Measurements from ENCODE around the gene EPHA10.
A peak's percentile ranks its signal among the peaks of the same experiment; 100 is the strongest.
"Not testable (repeated sequence)": the region's sequence is repeated elsewhere in the genome, so short reads cannot be mapped to it uniquely, and the experiment has no call there.

The EPHA10 gene

DNA sequence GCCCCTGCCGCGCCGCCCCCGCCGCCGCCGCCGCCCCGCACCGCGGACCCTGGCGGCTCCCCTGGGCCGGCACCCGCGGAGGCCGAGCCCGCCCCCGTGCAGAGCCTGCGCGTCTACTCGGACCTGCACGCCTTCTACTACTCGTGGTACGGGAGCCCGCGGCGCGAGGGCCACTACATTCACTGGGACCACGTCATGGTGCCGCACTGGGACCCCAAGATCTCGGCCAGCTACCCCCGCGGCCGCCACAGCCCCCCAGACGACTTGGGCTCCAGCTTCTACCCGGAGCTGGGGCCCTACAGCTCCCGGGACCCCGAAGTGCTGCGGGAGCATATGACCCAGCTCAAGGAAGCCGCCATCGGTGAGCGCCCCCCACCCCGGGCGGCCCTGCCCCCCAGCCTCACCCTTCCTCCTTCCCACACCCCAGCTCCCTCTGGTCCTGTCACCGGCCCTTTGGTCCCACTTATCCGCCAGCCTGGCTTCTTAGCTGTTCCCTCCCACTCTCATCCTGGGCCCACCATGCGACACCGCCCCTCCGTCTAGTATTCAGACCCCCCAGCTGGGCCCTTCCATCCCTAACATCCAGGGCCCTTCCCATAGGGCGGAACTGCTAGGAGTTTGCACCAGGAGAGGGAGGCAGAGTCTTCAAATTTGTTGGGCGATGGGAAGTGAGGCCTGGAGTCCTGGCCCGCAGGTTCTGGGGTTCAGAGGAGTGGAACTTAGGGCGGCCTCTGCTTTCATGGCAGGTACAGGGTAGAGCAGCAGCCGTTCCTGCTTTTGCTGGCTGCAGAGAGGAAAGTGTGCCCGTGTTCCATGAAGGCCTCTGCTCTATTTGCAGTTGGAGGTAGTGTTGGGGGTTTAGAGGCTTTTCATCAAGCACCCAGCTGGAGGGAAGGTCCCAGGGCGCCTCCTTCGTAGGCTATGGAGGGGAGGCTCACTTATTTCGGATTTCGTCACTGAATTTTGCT, 29.7 kb upstream of the EPHA10 start:
- no peak for DNase-seq (ENCODE audit: low read depth)
- TF ChIP-seq, protein P1, sequence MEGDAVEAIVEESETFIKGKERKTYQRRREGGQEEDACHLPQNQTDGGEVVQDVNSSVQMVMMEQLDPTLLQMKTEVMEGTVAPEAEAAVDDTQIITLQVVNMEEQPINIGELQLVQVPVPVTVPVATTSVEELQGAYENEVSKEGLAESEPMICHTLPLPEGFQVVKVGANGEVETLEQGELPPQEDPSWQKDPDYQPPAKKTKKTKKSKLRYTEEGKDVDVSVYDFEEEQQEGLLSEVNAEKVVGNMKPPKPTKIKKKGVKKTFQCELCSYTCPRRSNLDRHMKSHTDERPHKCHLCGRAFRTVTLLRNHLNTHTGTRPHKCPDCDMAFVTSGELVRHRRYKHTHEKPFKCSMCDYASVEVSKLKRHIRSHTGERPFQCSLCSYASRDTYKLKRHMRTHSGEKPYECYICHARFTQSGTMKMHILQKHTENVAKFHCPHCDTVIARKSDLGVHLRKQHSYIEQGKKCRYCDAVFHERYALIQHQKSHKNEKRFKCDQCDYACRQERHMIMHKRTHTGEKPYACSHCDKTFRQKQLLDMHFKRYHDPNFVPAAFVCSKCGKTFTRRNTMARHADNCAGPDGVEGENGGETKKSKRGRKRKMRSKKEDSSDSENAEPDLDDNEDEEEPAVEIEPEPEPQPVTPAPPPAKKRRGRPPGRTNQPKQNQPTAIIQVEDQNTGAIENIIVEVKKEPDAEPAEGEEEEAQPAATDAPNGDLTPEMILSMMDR (IDR thresholded peaks at IDR 0.05; ENCODE audit: control insufficient read depth, insufficient read depth, low read depth, low read length, missing control alignments), result peak; percentile 13
- H3K4me3 ChIP-seq (ENCODE audit: control insufficient read depth, low read depth, low read length), result peak overlapping the region; percentile 34

DNA sequence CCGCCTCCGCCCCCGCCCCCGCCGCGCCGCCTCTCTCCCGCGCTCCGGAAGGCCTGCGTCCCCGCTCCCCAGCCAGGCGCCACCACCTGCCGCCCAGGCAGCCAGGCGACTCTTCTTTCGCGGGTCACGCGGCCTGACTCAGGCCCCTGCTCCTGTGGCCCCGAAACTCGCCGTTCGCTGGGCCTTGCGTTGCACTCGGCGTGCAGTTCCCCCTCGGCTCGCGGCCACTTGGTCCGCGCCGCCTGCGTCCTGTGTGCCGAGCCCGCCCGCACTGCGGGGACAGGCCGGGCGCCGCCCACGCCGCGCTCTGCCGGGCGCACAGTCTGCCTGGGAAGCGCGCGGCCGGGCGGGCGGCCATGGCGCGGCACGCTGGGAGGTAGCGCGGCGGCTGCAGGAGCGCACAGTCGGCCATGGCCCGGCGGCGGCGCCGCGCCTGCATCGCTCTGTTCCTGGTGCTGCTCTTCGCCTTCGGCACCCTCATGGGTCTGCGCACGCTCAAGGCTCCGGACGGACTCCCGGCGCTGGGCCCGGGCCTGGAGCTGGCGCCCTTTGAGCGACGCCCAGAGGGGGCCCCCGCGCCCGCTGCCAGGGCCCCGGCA, 29.0 kb upstream of the EPHA10 start, which contains the start of gene MANEAL:
Gene MANEAL, plus strand, starts transcription at position 75 of the 599 bp plus-strand sequence. Its CDS starts 336 bp downstream, at position 411.
- no peak for DNase-seq (ENCODE audit: low read depth)
- H3K4me3 ChIP-seq (ENCODE audit: control insufficient read depth, low read depth, low read length), result peak within 1 kb of the TSS; percentile 48
- TF ChIP-seq, protein P1 (IDR thresholded peaks at IDR 0.05; ENCODE audit: control insufficient read depth, insufficient read depth, low read depth, low read length, missing control alignments), result no peak

DNA sequence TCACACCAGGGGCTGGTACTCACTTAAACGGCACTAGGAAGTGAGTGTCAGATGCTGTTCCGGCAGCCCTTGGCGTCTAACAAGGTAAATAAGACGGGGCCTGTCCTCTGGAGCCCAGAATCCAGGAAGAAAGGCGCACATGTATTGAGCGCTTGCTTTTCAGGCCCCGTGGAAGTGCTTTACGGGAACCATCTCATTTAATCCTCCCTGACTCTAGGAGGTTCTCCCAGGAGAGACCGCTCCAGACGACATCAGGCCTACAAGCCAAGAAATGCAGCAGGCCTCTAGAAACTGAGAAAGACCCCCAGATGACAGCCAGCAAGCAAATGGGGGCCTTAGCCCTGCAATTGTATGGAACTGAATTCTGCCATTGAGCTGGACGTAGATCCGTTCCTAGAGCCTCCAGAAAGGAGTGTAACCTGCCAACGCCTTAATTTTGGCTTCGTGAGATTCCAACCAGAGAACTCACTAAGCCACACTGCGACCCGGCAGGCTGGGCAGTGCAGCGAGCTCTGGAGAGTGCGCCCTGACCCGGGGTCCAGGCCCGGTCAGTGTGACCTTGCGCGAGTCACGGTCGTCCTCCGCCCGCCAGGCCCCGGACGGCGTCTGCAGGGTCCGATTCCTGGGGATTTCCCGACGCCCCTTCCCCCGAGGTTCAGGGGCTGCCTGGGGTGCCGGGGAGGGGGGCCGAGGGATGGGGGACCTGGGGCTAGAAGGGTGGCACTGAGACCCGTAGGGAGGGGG, 28.2 kb upstream of the EPHA10 start:
- DNase-seq (ENCODE audit: low read depth), result no peak
- peak overlapping the region; percentile 48; the same call in 1 of the 2 replicates for H3K4me3 ChIP-seq (ENCODE audit: control insufficient read depth, low read depth, low read length)
- TF ChIP-seq, protein P1 (IDR thresholded peaks at IDR 0.05; ENCODE audit: control insufficient read depth, insufficient read depth, low read depth, low read length, missing control alignments), result no peak

DNA sequence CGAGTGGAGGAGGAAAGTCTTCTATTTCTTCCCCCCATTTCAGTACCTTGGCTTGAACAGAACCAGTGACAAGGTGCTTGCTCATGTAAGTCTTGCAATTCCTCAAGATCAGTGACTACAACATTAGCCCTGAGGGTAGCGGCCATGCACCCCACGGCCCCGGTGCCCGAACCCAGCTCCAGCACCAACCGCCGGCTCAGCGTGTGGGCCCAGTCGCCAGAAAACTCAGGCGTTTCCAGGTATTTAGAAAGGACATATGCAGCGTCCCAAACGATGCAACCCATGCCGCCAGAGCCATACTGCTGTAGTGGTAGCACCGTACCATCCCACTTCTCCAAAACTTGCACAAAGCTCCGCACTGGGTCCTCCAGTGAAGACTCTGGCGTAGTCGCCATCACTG, 17.6 kb upstream of the EPHA10 start:
- H3K4me3 ChIP-seq (ENCODE audit: control insufficient read depth, low read depth, low read length), result no peak overlapping the region
- DNase-seq (ENCODE audit: low read depth), result no peak
- TF ChIP-seq, protein P1 (IDR thresholded peaks at IDR 0.05; ENCODE audit: control insufficient read depth, insufficient read depth, low read depth, low read length, missing control alignments), result no peak

- no peak overlapping the region for H3K4me3 ChIP-seq (ENCODE audit: control insufficient read depth, low read depth, low read length)
- DNase-seq (ENCODE audit: low read depth), result no peak
- TF ChIP-seq, protein P1 (IDR thresholded peaks at IDR 0.05; ENCODE audit: control insufficient read depth, insufficient read depth, low read depth, low read length, missing control alignments), result no peak
Observed at GRCh38 chr1:37778654-37779053, 13.7 kb upstream of the EPHA10 start.

DNA sequence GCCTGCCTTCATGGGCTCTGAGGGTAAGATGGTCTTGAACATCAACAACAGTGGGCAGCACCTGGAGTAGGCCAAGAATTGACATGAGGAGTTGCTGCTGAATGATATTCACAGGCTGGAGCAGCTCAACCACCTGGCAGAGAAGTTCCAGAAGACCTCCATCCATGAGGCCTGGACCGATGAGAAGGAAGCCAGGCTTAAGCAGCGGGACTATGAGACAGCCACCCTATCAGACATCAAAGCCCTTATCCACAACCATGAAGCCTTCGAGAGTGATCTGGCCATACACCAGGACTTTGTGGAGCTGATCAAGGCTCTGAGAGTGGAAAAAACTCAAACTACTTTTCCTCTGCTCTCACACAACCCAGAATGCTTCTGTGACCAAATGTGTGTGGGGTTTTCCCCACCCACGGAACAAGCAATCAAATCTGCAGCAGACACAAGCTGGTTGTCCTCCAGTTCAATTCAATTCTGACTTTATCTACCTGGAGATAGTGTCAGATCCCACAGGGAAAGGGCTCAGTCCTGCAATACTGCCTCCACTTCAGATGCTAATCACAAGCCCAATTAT, 12.1 kb upstream of the EPHA10 start:
- no peak for DNase-seq (ENCODE audit: low read depth)
- TF ChIP-seq, protein P1 (IDR thresholded peaks at IDR 0.05; ENCODE audit: control insufficient read depth, insufficient read depth, low read depth, low read length, missing control alignments), result no peak
- H3K4me3 ChIP-seq (ENCODE audit: control insufficient read depth, low read depth, low read length), result no peak overlapping the region

DNA sequence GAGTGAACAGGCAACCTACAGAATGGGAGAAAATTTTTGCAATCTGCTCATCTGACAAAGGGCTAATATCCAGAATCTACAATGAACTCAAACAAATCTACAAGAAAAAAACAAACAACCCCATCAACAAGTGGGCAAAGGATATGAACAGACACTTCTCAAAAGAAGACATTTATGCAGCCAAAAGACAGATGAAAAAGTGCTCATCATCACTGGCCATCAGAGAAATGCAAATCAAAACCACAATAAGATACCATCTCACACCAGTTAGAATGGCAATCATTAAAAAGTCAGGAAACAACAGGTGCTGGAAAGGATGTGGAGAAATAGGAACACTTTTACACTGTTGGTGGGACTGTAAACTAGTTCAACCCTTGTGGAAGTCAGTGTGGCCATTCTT, 6.5 kb upstream of the EPHA10 start:
- DNase-seq (ENCODE audit: low read depth); H3K4me3 ChIP-seq (ENCODE audit: control insufficient read depth, low read depth, low read length): not testable (repeated sequence)
